OCI-LY3 (cell line): Measurements from ENCODE around the gene SOSTDC1.

ENCODE experiments used
- H2AFZ ChIP-seq: fragments of 200-600, 300-600 bp; shearing (Covaris generic); 2 replicates; pipeline ENCODE4 v1.6.0; 2014; ENCODE audit warnings: antibody characterized with exemption, low read depth, low read length
- H3K27ac ChIP-seq: fragments of 200-600, 300-600 bp; sonication (generic); 2 replicates; pipeline ENCODE4 v1.5.1; 2014; ENCODE audit warnings: mild to moderate bottlenecking, low read length, moderate library complexity, mixed read lengths
- H3K27me3 ChIP-seq: fragments of 200-600, 300-600 bp; sonication (generic); 2 replicates; pipeline ENCODE4 v1.6.1; 2014; ENCODE audit warnings: low read depth, low read length, mixed read lengths
- H3K36me3 ChIP-seq: fragments of 200-600, 300-600 bp; sonication (generic); replicated peaks from 2 replicates; pipeline ENCODE3; 2014; ENCODE audit warnings: low read depth, low read length, mixed read lengths
- H3K4me1 ChIP-seq: fragments of 300-600, 200-600 bp; sonication (generic); 2 replicates; pipeline ENCODE4 v1.6.1; 2014; ENCODE audit warnings: low read length, mixed read lengths
- H3K4me2 ChIP-seq: fragments of 200-600, 300-600 bp; sonication (generic); 2 replicates; pipeline ENCODE4 v1.6.1; 2014; ENCODE audit warnings: low read length, mixed read lengths
- H3K4me3 ChIP-seq: fragments of 300-600, 200-600 bp; sonication (generic); 2 replicates; pipeline ENCODE4 v1.5.1; 2014; ENCODE audit warnings: antibody characterized with exemption, mild to moderate bottlenecking, low read length, moderate library complexity
- H3K79me2 ChIP-seq: fragments of 300-600, 200-600 bp; shearing (Covaris generic); 2 replicates; pipeline ENCODE4 v1.6.1; 2014; ENCODE audit warnings: mild to moderate bottlenecking, low read length, mixed read lengths
- H3K9ac ChIP-seq: fragments of 300-600, 200-600 bp; shearing (Covaris generic); 2 replicates; pipeline ENCODE4 v1.6.0; 2014; ENCODE audit warnings: mild to moderate bottlenecking, low read length, moderate library complexity
- H3K9me3 ChIP-seq: fragments of 200-600, 300-600 bp; shearing (Covaris generic); 2 replicates; pipeline ENCODE4 v1.6.1; 2014; ENCODE audit warnings: low read length, mixed read lengths; ENCODE audit not compliant: insufficient read depth
- H4K20me1 ChIP-seq: fragments of 200-600, 300-600 bp; sonication (generic); 2 replicates; pipeline ENCODE4 v1.6.1; 2016; ENCODE audit warnings: low read length, mixed read lengths; ENCODE audit not compliant: insufficient read depth
- EZH2phosphoT487 ChIP-seq: fragments of 200-600 bp; shearing (Covaris generic); IDR thresholded peaks from 2 replicates; pipeline ENCODE4 v1.6.1; 2018; ENCODE audit warnings: antibody characterized with exemption, mixed run types, low read depth
- TF ChIP-seq, protein P1 (sequence below): fragments of 200-600, 300-600 bp; sonication (generic); IDR thresholded peaks from 2 replicates; pipeline ENCODE4 v1.5.1; 2014; ENCODE audit warnings: antibody characterized with exemption, low read length, low read depth

Gene SOSTDC1

DNA sequence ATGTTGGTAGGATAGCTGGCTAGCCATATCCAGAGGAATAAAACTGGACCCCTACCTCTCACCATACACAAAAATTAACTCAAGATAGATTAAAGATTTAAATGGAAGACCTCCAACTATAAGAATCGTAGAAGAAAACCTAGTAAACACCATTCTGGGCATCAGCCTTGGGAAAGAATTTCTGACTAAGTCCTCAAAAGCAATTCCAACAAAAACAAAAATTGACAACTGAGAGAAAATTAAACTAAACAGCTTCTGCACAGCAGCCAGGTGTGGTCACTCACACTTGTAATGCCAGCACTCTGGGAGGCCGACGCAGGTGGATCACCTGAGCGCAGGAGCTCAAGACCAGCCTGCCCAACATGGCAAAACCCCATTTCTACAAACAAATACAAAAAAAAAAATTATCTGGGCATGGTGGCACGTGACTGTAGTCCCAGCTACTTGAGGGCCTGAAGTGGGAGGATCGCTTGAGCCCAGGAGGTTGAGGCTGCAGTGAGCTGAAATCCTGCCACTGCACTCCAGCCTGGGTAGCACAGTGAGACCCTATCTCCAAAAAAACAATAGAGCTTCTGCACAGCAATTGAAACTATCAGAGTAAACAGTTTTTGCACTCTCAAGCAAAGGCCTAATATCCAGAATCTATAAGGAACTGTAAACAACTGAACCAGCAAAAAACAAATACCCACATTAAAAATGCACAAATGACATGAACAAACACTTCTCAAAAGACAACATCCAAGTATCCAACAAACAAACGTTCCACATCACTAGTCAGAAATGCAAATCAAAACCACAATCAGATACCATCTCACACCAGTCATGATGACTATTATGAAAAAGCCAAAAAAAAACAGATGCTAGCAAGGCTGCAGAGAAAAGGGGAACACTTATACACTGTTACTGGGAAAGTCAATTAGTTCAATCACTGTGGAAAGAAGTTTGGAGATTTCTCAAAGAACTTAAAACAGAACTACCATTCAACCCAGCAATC is 49.0 kb downstream of the SOSTDC1 start:
- TF ChIP-seq, protein P1, sequence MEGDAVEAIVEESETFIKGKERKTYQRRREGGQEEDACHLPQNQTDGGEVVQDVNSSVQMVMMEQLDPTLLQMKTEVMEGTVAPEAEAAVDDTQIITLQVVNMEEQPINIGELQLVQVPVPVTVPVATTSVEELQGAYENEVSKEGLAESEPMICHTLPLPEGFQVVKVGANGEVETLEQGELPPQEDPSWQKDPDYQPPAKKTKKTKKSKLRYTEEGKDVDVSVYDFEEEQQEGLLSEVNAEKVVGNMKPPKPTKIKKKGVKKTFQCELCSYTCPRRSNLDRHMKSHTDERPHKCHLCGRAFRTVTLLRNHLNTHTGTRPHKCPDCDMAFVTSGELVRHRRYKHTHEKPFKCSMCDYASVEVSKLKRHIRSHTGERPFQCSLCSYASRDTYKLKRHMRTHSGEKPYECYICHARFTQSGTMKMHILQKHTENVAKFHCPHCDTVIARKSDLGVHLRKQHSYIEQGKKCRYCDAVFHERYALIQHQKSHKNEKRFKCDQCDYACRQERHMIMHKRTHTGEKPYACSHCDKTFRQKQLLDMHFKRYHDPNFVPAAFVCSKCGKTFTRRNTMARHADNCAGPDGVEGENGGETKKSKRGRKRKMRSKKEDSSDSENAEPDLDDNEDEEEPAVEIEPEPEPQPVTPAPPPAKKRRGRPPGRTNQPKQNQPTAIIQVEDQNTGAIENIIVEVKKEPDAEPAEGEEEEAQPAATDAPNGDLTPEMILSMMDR: no peak
- no peak for TF ChIP-seq EZH2phosphoT487
- Histone ChIP-seq H3K4me2 (no peak overlapping the region), H3K79me2 (no peaks in the 10 kb centered on the region)

DNA sequence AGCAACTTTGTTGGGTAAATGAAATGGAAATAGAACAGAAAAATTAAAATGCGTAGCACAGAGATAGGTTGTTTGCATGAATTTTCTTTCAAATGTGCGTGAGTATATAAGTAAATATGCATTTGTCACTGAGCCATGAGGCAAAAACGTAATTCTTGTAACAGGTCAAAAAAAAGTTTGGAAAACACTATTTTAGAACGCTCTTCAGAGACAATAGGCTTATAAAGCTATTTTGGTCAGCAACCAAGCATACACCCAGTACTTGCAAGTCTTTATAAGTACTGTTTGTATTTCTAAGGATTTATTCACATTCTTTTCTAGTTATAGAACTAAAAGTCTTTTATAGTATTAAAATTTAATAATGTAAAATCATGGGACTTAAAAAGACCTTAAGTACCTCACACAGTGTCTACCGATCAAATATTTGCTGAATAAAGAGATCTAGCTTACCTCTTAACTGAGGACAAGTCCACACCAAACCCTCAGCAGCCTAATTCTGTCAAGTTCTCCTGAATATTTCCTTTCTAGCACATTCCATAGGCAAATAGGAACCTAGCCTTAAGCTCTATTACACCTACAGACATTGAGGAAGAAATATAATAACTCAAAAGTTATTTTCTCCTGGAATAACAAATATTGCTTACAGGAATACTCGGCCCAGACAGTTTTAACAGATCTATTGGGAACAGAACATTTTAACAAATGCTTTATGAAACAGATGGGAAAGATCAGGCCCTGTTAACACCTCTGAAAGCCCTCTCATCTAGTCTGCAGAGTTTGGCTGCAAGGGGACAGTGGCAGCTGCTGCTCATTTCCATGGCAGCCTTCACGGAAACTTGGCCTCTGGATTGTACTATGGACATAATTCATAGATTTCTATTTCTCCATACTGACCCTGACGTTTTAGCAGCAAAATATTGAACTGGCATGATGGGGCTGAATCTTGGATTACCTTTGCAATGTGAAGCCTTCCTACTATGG is 53.0 kb downstream of the SOSTDC1 start:
- no peak overlapping the region for H2AFZ ChIP-seq

More for the DNA sequence above, 49.0 kb downstream of the SOSTDC1 start:
- H2AFZ ChIP-seq: no peak overlapping the region
- no peak overlapping the region for H3K9ac ChIP-seq
- no peaks in the 10 kb centered on the region for H4K20me1 ChIP-seq
- peaks cover 4% of the 10 kb centered on the region for H3K36me3 ChIP-seq
- H3K9me3 ChIP-seq: no peaks in the 10 kb centered on the region
- H3K4me3 ChIP-seq: no peak overlapping the region
- peaks cover 6% of the 10 kb centered on the region for H3K4me1 ChIP-seq
- no peaks in the 10 kb centered on the region for H3K27me3 ChIP-seq
- no peak overlapping the region for H3K27ac ChIP-seq

More for the DNA sequence above, 53.0 kb downstream of the SOSTDC1 start:
- no peaks in the 10 kb centered on the region for H3K9me3 ChIP-seq
- no peaks in the 10 kb centered on the region for H3K79me2 ChIP-seq
- H3K27me3 ChIP-seq: no peaks in the 10 kb centered on the region
- H3K4me3 ChIP-seq: no peak overlapping the region
- TF ChIP-seq, protein P1: no peak
- no peak for TF ChIP-seq EZH2phosphoT487
- H3K4me1 ChIP-seq: no peaks in the 10 kb centered on the region
- H3K27ac ChIP-seq: no peak overlapping the region
- no peak overlapping the region for H3K4me2 ChIP-seq
- no peak overlapping the region for H3K9ac ChIP-seq
- H4K20me1 ChIP-seq: no peaks in the 10 kb centered on the region
- no peaks in the 10 kb centered on the region for H3K36me3 ChIP-seq
